ENCODE data around the gene TRIP11. TPM values are rescaled to one million over a fixed set of nuclear protein-coding genes. Genes with fewer than 3 reads are reported as not detected.

Gene TRIP11
- total and polyA plus RNA-seq, 2 experiments from 2014 or later: 39.2 to 44.7 TPM

GRCh38 chr14:91997492-91997891 lies 42.4 kb downstream of the TRIP11 start:
- Histone ChIP-seq H3K36me3 (replicated peaks; ENCODE audit: insufficient read depth, low read depth) (no peaks in the 10 kb centered on the region), H3K9me2 (replicated peaks; ENCODE audit: insufficient read depth) (no peaks in the 10 kb centered on the region), H3K9me3 (ENCODE audit: low read depth) (no peaks in the 10 kb centered on the region), H3K4me3 (no peak overlapping the region), H4K20me1 (ENCODE audit: insufficient read depth, poor library complexity, severe bottlenecking) (no peaks in the 10 kb centered on the region), H3K27me3 (no peaks in the 10 kb centered on the region), H2AFZ (no peak overlapping the region), H3K27ac (peak overlapping the region; percentile 82), H3K4me1 (ENCODE audit: insufficient read depth) (no peaks in the 10 kb centered on the region), H3K79me2 (no peaks in the 10 kb centered on the region), H3K4me2 (peak overlapping the region; percentile 22)
- no peak for DNase-seq (ENCODE audit: low spot score)
- TF ChIP-seq EZH2 (IDR thresholded peaks at IDR 0.05; ENCODE audit: borderline replicate concordance): no peak
- TF ChIP-seq EZH2phosphoT487 (IDR thresholded peaks at IDR 0.05; ENCODE audit: low read depth, severe bottlenecking, unreplicated experiment): no peak
- no peak for TF ChIP-seq CTCF (IDR thresholded peaks at IDR 0.05; ENCODE audit: poor library complexity)

- Histone ChIP-seq H3K36me3 (replicated peaks; ENCODE audit: insufficient read depth, low read depth) (no peaks in the 10 kb centered on the region), H2AFZ (no peak overlapping the region), H3K9me2 (replicated peaks; ENCODE audit: insufficient read depth) (no peaks in the 10 kb centered on the region), H3K4me3 (no peak overlapping the region), H3K4me1 (ENCODE audit: insufficient read depth) (no peaks in the 10 kb centered on the region), H4K20me1 (ENCODE audit: insufficient read depth, poor library complexity, severe bottlenecking) (no peaks in the 10 kb centered on the region), H3K27me3 (no peaks in the 10 kb centered on the region), H3K27ac (peak overlapping the region; percentile 82), H3K4me2 (no peak overlapping the region), H3K79me2 (no peaks in the 10 kb centered on the region), H3K9me3 (ENCODE audit: low read depth) (no peaks in the 10 kb centered on the region)
- TF ChIP-seq EZH2phosphoT487 (IDR thresholded peaks at IDR 0.05; ENCODE audit: low read depth, severe bottlenecking, unreplicated experiment) (no peak), CTCF (IDR thresholded peaks at IDR 0.05; ENCODE audit: poor library complexity) (peak; percentile 65)
- 56% methylated on average over 2 of the region's 2 CpGs for WGBS (ENCODE audit: low lambda C conversion rate, missing lambda C conversion rate)
- peak; percentile 73 for DNase-seq (ENCODE audit: low spot score)
These were observed 42.9 kb downstream of the TRIP11 start for GRCh38 chr14:91996948-91997371.

GRCh38 chr14:91987192-91987591 lies 52.7 kb downstream of the TRIP11 start:
- Histone ChIP-seq H3K4me1 (ENCODE audit: insufficient read depth) (no peaks in the 10 kb centered on the region), H3K27ac (no peak overlapping the region), H4K20me1 (ENCODE audit: insufficient read depth, poor library complexity, severe bottlenecking) (no peaks in the 10 kb centered on the region), H2AFZ (no peak overlapping the region), H3K9me2 (replicated peaks; ENCODE audit: insufficient read depth) (no peaks in the 10 kb centered on the region), H3K4me2 (no peak overlapping the region), H3K36me3 (replicated peaks; ENCODE audit: insufficient read depth, low read depth) (peaks cover 3% of the 10 kb centered on the region), H3K9me3 (ENCODE audit: low read depth) (no peaks in the 10 kb centered on the region), H3K4me3 (no peak overlapping the region), H3K79me2 (peaks cover 12% of the 10 kb centered on the region), H3K27me3 (no peaks in the 10 kb centered on the region)
- TF ChIP-seq EZH2 (IDR thresholded peaks at IDR 0.05; ENCODE audit: borderline replicate concordance) (no peak), EZH2phosphoT487 (IDR thresholded peaks at IDR 0.05; ENCODE audit: low read depth, severe bottlenecking, unreplicated experiment) (no peak), CTCF (IDR thresholded peaks at IDR 0.05; ENCODE audit: poor library complexity) (no peak)
- 100% methylated on average over 3 of the region's 3 CpGs for WGBS (ENCODE audit: low lambda C conversion rate, missing lambda C conversion rate)
- no peak for DNase-seq (ENCODE audit: low spot score)

Measured in hepatocyte (in vitro differentiated cells).